Inflammatory macrophage (primary cell): ENCODE data around the gene PRKG1.

Experiments used
- DNase-seq, 2 donors: peaks; one replicate each; pipeline ENCODE4 v3.0.0-alpha.2; 2020 to 2022
- total RNA-seq, 18 experiments: gene quantifications; one replicate each; lab custom pipeline; 2026; ENCODE audit warnings: mixed read lengths in 6 of 18, inconsistent platforms in 2 of 18; lab: John Stamatoyannopoulos, UW

PRKG1 gene
- total RNA-seq, result 0 to 0.43 (median 0.07) reads per million in 18 experiments

DNA sequence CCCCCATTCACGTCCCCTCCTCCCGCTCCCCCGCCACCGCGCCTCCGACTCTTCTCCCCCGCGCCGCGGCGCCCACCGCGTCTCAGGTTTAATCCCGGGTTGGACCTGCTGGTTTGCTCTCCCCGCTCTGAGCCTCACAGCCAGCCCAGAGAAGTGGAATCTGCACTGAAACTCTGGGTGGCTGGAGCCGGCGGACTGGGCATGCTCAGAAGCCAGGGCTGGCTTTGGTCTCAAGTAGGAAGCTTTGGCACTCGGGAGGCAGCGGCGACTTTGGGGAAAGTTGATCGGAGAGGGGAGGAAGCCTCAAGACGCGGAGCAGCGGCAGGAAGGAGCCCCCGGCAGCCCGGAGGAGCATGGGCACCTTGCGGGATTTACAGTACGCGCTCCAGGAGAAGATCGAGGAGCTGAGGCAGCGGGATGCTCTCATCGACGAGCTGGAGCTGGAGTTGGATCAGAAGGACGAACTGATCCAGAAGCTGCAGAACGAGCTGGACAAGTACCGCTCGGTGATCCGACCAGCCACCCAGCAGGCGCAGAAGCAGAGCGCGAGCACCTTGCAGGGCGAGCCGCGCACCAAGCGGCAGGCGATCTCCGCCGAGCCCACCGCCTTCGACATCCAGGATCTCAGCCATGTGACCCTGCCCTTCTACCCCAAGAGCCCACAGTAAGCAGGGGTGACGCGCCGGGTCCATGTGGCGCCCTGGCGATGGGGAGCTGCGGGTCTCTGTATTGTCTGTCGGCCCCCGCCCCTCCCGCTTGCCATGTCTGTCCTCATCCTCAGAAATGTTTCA, at the start of gene PRKG1:
Gene PRKG1, plus strand, starts transcription at position 250 of the 791 bp plus-strand sequence.
- peak in 1 of 2 donors; percentile 6 for DNase-seq

DNA sequence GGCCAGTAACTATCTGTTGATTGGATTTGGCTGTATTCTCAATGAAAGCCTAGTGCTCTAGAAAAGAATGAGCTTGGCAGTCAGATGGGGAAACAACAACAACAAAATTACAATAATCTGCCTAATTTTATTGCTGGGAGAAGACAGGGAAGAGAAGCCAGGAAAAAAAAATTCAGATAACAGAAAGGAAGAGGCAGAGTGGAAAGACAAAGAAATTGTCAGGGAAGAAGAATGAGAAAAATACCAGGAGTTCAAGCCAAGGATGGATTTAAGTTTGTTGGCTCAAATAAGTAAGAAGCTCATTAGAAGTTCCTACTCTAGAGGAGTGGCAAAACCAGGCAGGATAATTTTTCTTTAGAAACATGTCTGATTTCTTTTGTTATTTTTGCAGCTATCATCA, 45.9 kb upstream of the PRKG1 start:
- DNase-seq, result no peak

- no peak for DNase-seq
Observed at GRCh38 chr10:51029172-51029641, 45.1 kb upstream of the PRKG1 start.

DNA sequence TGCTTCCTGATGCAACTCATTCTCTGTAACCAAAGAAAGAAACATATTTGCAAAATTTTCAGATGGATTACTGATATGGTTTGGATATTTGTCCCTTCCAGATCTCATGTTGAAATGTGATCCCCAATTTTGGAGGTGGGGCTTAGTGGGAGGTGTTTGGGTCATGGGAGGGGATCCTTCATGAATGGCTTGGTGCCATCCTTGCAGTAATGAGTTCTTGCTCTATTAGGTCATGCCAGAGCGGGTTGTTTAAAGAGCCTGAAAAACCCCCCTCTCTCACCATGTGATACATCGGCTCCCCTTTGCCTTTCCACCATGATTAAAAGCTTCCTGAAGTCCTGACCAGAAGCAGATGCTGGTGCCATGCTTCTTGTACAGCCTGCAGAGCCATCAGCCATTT, 43.8 kb upstream of the PRKG1 start:
- DNase-seq, result no peak

- no peak for DNase-seq
Observed at GRCh38 chr10:51031950-51032349, 42.3 kb upstream of the PRKG1 start.

DNA sequence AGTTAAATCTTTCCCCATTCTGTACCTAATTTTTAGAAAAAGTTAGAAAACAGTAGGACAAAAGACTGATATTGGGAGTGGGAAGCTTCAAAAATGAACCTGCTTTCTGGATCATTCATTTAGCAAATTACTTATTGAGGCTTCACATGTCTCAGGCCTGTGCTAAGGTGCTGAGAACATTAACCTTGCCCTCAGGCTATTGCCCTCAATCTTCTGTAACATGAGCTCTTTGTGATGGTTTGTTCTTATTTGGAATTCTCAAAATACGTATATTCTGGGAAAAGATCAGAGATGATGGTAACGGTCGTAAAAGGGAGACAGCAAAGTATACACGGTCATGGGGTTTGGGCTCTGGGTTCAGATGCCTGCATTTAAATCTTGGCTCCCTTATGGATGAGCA, 39.5 kb upstream of the PRKG1 start:
- DNase-seq, result no peak

- no peak for DNase-seq
Observed at GRCh38 chr10:51035344-51035743, 38.9 kb upstream of the PRKG1 start.

DNA sequence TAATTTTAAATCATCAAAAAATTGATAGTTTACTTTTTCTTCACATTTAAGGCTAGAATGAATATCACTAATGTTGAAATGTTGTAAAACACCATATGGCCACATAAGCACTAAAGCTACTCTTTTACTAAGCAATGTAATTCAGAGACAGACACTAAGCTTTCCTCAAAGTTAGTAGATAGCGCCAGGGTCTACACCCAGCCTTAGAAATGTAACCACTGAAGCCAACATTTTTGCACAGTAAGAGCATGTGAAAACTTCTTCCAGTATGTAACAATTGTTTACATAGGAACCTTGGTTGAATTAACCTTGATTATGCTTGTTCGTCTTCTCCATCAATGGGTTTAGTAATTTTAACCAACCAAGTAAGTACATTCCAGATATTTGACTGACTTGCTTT, 28.4 kb upstream of the PRKG1 start:
- no peak for DNase-seq

GRCh38 chr10:51046654-51047053, 27.6 kb upstream of the PRKG1 start:
- DNase-seq, result no peak

- DNase-seq, result no peak
Observed at GRCh38 chr10:51047857-51048256, 26.4 kb upstream of the PRKG1 start.

DNA sequence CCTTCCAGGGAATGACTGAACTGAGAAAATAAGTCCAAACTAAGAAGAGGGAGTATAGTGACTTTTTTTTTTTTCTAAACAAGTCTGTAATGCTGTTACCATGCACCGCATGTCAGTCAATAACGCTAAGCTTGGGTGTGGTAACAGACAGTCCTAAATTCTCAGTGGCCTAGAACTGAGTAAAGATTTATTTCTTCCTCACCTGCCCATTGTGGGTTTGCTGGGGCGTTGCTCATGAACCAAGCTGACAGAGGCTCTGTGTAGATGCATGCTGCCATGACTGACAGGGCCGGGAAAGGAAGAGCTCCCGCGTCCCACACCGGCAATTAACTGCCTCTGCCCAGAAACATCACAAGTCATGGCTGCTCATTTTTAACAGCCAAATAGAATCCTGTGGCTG, 25.5 kb upstream of the PRKG1 start:
- DNase-seq, result no peak

GRCh38 chr10:51052163-51052562, 22.1 kb upstream of the PRKG1 start:
- DNase-seq, result no peak

- no peak for DNase-seq
Observed at GRCh38 chr10:51057925-51058324, 16.4 kb upstream of the PRKG1 start.

DNA sequence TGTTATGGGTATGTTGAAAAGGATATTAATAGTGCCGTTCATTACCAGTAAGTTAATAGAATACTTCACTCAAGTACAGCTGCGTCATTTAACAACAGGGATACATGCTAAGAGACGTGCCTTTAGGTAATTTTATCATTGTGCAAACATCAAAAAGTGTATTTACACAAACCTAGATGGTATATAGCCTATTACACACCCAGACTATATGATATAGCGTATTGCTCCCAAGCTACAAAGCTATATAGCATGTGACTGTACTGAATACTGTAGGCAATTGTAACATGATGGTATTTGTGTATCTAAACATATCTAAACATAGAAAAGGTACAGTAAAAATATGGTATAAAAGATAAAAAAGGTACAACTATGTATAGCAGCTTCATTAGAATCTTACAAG, 11.1 kb upstream of the PRKG1 start:
- DNase-seq, result no peak

- peak; percentile 1 to 30 for DNase-seq
Observed at GRCh38 chr10:51063659-51064535, 10.4 kb upstream of the PRKG1 start.

DNA sequence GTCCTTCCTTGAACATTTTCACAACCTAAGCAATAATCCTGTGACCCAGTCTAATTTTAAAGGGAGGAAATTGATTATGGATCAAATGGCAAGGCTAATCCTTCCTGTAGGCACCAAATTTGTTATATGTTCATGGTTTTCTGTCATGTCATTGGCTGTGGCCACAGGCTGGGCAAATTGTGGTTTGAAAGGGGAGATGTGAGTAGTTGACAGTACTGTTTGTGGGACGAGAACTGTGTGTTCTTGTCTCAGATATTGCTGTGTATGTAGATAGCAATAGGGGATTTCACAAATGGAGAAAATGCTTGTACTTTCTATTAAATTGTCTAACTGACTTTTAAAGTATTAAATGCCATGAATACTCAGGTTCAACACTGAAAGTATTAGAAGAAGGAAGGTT, 8.1 kb upstream of the PRKG1 start:
- DNase-seq, result no peak

DNA sequence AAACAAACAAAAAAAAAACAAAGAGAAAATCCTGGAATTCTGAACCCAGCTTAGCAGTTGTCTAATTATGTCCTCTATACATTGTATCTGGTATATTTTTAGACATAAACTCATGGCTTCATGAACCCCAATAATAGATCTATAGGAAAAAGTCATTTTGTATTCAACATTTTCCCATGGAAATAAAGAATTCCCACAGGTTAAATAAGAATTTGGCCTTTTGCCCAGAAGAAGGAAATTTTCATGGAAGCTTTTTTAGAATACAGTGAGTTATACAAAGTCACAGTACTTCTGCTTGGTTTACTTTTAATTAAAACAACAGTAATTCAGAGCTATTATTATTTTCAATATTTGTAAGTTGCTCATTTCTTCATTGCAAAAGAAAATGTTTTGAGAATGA, 2.1 kb upstream of the PRKG1 start:
- no peak for DNase-seq

GRCh38 chr10:51072921-51073434, 1.3 kb upstream of the PRKG1 start:
- DNase-seq, result no peak

GRCh38 chr10:51073453-51074237, 642 bp upstream of the PRKG1 start:
- no peak for DNase-seq

DNA sequence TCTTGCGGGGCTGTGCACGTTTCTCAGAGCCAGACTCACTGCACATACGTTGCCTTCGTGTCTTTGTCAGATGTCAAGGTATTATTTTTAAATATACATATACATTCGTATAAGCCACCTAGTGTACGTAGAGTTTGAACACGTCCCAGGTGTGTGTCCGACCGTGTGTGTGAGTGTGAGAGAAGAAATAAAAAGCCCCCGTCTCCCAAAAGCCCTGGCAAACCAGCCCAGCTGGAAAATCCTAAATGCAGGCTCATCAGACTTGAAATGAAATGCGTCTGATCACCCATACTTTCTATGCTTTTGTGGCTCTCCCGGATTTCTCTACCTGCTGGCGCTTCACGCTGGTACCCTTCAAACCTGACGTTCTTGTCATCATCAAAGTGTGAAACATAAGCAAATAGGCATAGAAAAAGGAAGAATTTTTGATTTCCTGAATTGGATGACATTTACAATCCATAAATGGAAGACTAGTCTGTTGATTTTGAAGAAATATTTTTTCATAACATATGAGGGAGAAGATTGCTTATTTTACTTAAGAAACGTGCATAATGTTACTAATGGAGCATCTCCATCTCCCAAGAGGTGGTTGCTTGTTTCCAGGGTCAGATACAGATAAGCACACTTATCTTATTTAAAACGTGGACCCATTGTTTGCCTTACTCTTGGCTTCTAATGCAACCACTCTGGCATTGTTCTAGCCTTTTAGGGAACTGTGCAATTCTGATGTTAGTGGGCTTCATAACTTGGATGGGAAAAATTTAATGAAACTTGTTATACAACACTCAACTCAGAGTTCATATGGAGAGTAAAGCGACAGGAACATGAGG, 971 bp downstream of the PRKG1 start:
- DNase-seq, result no peak

DNA sequence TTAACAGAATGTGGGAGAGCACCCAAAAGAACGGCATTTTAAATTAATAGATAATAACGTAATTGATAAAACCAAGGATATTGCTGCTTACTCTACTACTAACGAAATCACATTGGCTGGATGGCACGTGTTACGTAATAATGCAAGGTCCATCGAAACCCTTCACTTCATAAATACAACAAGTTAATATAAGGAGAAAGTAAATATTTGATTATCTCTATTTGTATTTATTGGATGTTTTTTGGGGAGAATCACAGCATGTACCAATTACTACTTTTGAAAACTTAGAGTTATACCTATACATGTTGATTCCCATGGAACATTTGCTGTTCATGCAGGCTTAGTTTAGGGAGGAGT, 1.6 kb downstream of the PRKG1 start:
- no peak for DNase-seq
